Endothelial cell of umbilical vein (primary cell): Measurements from ENCODE around the gene ZMYND11. TPM values are rescaled to one million over a fixed set of nuclear protein-coding genes. Genes with fewer than 3 reads are reported as not detected.

ENCODE experiments used
- BruUV-seq: library from RNA; stranded (reverse); fragments of 400-500 nt; replicated peaks from 2 replicates; lab custom pipeline; 2021; lab: Mats Ljungman, UMichigan
- CTCF ChIA-PET: fragments of 300-600, 350-600 bp; sonication (Branson Sonifier 250); formaldehyde crosslinking; loops from one replicate; lab custom pipeline; 2021; ENCODE audit warnings: antibody characterized with exemption, inconsistent platforms; lab: Charles Lee
- POLR2A ChIA-PET: fragments of 300-600, 350-600 bp; sonication (Branson Sonifier 250); formaldehyde crosslinking; loops from one replicate; lab custom pipeline; 2021; ENCODE audit warnings: antibody characterized with exemption, inconsistent platforms; lab: Charles Lee
- DNase-seq: peaks from one replicate; pipeline ENCODE4 v3.0.0-alpha.2; 2011; ENCODE audit warnings: low read depth, low spot score
- FAIRE-seq: peaks from 2 replicates; lab custom pipeline; 2011; peaks lifted over from hg19 to GRCh38; lab: Jason Lieb, UNC
- H2AFZ ChIP-seq: 2 replicates; pipeline ENCODE4 v1.6.0; 2012; ENCODE audit warnings: low read depth, low read length, control low read depth, inconsistent platforms
- H3K27ac ChIP-seq: 2 replicates; pipeline ENCODE4 v1.5.1; 2011; ENCODE audit warnings: low read depth, mild to moderate bottlenecking, control low read depth, low read length, moderate library complexity; ENCODE audit not compliant: insufficient read depth
- H3K27me3 ChIP-seq, 2 experiments: 2 replicates each; pipeline versions ENCODE4 v1.6.0 to v1.6.1; 2011; ENCODE audit warnings: low read length in 2 of 2, mixed read lengths in 1 of 2; ENCODE audit not compliant: control insufficient read depth in 2 of 2, insufficient read depth in 2 of 2
- H3K36me3 ChIP-seq, 2 experiments: 2 replicates in 1 of 2; 3 replicates in 1 of 2; pipeline ENCODE4 v1.5.1; 2011; ENCODE audit warnings: low read length in 2 of 2, mild to moderate bottlenecking in 1 of 2, moderate library complexity in 1 of 2; ENCODE audit not compliant: control insufficient read depth in 2 of 2, insufficient read depth in 2 of 2; ENCODE audit errors: extremely low read depth in 1 of 2
- H3K4me1 ChIP-seq: 3 replicates; pipeline ENCODE4 v1.5.1; 2011; ENCODE audit warnings: mild to moderate bottlenecking, low read length; ENCODE audit not compliant: control insufficient read depth, insufficient read depth; ENCODE audit errors: extremely low read depth
- H3K4me2 ChIP-seq: 2 replicates; pipeline ENCODE4 v1.6.1; 2011; ENCODE audit warnings: low read length, control low read depth, mixed read lengths; ENCODE audit not compliant: insufficient read depth
- H3K4me3 ChIP-seq, 3 experiments: fragments of 200-600 bp in 1 of 3; sonication (generic), shearing (Covaris generic) in 1 of 3; replicated peaks in 1 of 3; 2 replicates each; pipeline ENCODE4 v1.5.1; 2011 to 2016; ENCODE audit warnings: control low read depth in 3 of 3, low read length in 3 of 3, mild to moderate bottlenecking in 2 of 3, inconsistent platforms in 1 of 3, low read depth in 1 of 3, moderate library complexity in 1 of 3; ENCODE audit not compliant: insufficient read depth in 1 of 3
- H3K79me2 ChIP-seq: 2 replicates; pipeline ENCODE4 v1.6.0; 2012; ENCODE audit warnings: low read length, inconsistent platforms; ENCODE audit not compliant: control insufficient read depth, insufficient read depth
- H3K9ac ChIP-seq: replicated peaks from 2 replicates; pipeline ENCODE3; 2011; ENCODE audit warnings: low read length, control low read depth; ENCODE audit not compliant: insufficient read depth; ENCODE audit errors: extremely low read depth
- H3K9me1 ChIP-seq: replicated peaks from 3 replicates; pipeline ENCODE4 v1.6.0; 2011; ENCODE audit warnings: mild to moderate bottlenecking, low read length; ENCODE audit not compliant: control insufficient read depth, insufficient read depth; ENCODE audit errors: extremely low read depth
- H3K9me3 ChIP-seq: replicated peaks from 2 replicates; pipeline ENCODE4 v1.5.1; 2012; ENCODE audit warnings: low read length, inconsistent platforms; ENCODE audit not compliant: control insufficient read depth, insufficient read depth
- H4K20me1 ChIP-seq: replicated peaks from 2 replicates; pipeline ENCODE3; 2011; ENCODE audit warnings: mild to moderate bottlenecking, low read length; ENCODE audit not compliant: control insufficient read depth, insufficient read depth; ENCODE audit errors: extremely low read depth
- EZH2 ChIP-seq: IDR thresholded peaks from 2 replicates; pipeline ENCODE4 v1.6.1; 2012; ENCODE audit warnings: borderline replicate concordance, low read depth, mild to moderate bottlenecking, moderate library complexity, low read length, inconsistent platforms; ENCODE audit not compliant: severe bottlenecking
- FOS ChIP-seq: IDR thresholded peaks from 2 replicates; pipeline ENCODE4 v1.6.1; 2011; ENCODE audit warnings: mild to moderate bottlenecking, low read length, moderate library complexity, borderline replicate concordance; ENCODE audit not compliant: insufficient read depth
- GATA2 ChIP-seq: IDR thresholded peaks from 2 replicates; pipeline ENCODE4 v1.7.0; 2011; ENCODE audit warnings: low read depth, mild to moderate bottlenecking, moderate library complexity, mixed read lengths, low read length; ENCODE audit not compliant: insufficient read length, insufficient read depth
- JUN ChIP-seq: IDR thresholded peaks from 2 replicates; pipeline ENCODE4 v1.6.1; 2011; ENCODE audit warnings: borderline replicate concordance, low read depth; ENCODE audit not compliant: insufficient read length, insufficient read depth
- MYC ChIP-seq: IDR thresholded peaks from one replicate; pipeline ENCODE4 v1.6.1; 2011; ENCODE audit warnings: mild to moderate bottlenecking, low read depth, low read length
- POLR2A ChIP-seq: IDR thresholded peaks from 2 replicates; pipeline ENCODE4 v1.6.1; 2012; ENCODE audit warnings: low read depth, mild to moderate bottlenecking, control low read depth, low read length
- POLR2AphosphoS5 ChIP-seq: IDR thresholded peaks from 2 replicates; pipeline ENCODE4 v1.6.1; 2012; ENCODE audit warnings: low read depth, mild to moderate bottlenecking, control low read depth, low read length, moderate library complexity; ENCODE audit not compliant: insufficient read depth
- dilution Hi-C: fragments of 300-500 bp; cut with MboI; formaldehyde crosslinking; loops from one replicate; pipeline ENCODE4 v1.15.0; 2019; ENCODE audit warnings: low sequenced_read_pairs; ENCODE audit not compliant: extremely low pct_ligation_motif_present
- intact Hi-C: fragments of 100-400 bp; cut with micrococcal nuclease; formaldehyde crosslinking; loops from one replicate; pipeline ENCODE4 v1.10.0; 2022
- polyA plus RNA-seq, 4 experiments: library from polyadenylated mRNA; depleted of rRNA in 3 of 4; stranded (reverse) in 3 of 4; unstranded in 1 of 4; fragments of >200 nt; gene quantifications; 2 replicates each; pipeline versions ENCODE4 v1.2.1 to v1.2.3, GENCODE V29; 2011 to 2012; ENCODE audit warnings: missing spikeins in 1 of 4
- total RNA-seq: library from RNA; stranded (reverse); gene quantifications from 2 replicates; pipeline ENCODE4 v1.2.3, GENCODE V29; 2021
- TF ChIP-seq, protein P1 (sequence below), 2 donors: IDR thresholded peaks; 1 replicate in 1 of 2; 2 replicates in 1 of 2; pipeline ENCODE4 v1.5.1; 2011; ENCODE audit warnings: low read length in 2 of 2, mild to moderate bottlenecking in 2 of 2, moderate library complexity in 2 of 2, control low read depth in 1 of 2, inconsistent platforms in 1 of 2, low read depth in 1 of 2; ENCODE audit not compliant: insufficient read depth in 1 of 2; ENCODE audit errors: extremely low read depth in 1 of 2
- TF ChIP-seq, protein P2 (sequence below): IDR thresholded peaks from 2 replicates; pipeline ENCODE4 v1.6.1; 2011; ENCODE audit not compliant: insufficient read depth, insufficient read length

Gene ZMYND11
- total and polyA plus RNA-seq, 2 donors (not counting 3 experiments of a cell fraction or from before 2014, with no cell fraction given) = 17.0 to 56.0 TPM

DNA sequence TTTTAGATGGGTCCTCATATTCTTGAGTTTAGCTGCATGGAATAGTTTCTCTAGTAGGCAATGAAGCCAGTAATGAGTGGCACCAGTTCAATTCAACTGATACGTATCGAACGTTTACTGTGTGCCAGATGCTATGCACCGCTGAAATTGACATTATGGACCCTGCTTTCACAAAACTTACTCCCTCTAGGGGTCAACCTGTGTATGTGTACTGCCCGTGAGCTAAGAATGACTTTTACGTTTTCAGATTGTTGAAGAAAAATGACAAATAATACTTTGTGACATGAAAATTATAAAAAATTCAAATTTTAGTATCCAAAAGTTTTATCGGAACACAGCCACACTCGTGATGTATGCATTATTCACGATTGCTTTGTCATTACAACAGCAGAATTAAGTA, 95.5 kb downstream of the ZMYND11 start:
- no TSS peak for BruUV-seq
- H3K4me3 ChIP-seq = no peak overlapping the region
- dilution Hi-C loops = no loop called here
- no peak overlapping the region for H3K4me2 ChIP-seq
- H3K27me3 ChIP-seq = no peaks in the 10 kb centered on the region
- no peaks in the 10 kb centered on the region for H3K36me3 ChIP-seq
- ChIA-PET POLR2A (no interaction called here), CTCF (interaction anchor here (0.5 to 1.9 kb wide), 14 partner anchors 9 to 126 kb away, joined by 3 to 8 read pairs (median 4); no protein-coding TSS in a partner anchor)
- peaks cover 4% of the 10 kb centered on the region for H3K4me1 ChIP-seq
- intact Hi-C loops = loop anchor here (2.0 kb wide), 1 partner anchor 52 kb away; no protein-coding TSS in a partner anchor
- no peak for TF ChIP-seq EZH2
- no peak for TF ChIP-seq POLR2AphosphoS5
- no peak for TF ChIP-seq JUN
- no peak for TF ChIP-seq GATA2
- no peak for TF ChIP-seq MYC
- TF ChIP-seq, protein P1, sequence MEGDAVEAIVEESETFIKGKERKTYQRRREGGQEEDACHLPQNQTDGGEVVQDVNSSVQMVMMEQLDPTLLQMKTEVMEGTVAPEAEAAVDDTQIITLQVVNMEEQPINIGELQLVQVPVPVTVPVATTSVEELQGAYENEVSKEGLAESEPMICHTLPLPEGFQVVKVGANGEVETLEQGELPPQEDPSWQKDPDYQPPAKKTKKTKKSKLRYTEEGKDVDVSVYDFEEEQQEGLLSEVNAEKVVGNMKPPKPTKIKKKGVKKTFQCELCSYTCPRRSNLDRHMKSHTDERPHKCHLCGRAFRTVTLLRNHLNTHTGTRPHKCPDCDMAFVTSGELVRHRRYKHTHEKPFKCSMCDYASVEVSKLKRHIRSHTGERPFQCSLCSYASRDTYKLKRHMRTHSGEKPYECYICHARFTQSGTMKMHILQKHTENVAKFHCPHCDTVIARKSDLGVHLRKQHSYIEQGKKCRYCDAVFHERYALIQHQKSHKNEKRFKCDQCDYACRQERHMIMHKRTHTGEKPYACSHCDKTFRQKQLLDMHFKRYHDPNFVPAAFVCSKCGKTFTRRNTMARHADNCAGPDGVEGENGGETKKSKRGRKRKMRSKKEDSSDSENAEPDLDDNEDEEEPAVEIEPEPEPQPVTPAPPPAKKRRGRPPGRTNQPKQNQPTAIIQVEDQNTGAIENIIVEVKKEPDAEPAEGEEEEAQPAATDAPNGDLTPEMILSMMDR (IDR thresholded peaks at IDR 0.05; ENCODE audit: extremely low read depth in 1 of 2, insufficient read depth in 1 of 2, low read depth in 1 of 2, low read length in 2 of 2) = peak; percentile 43 to 47
- TF ChIP-seq FOS = no peak
- no peak for TF ChIP-seq POLR2A
- TF ChIP-seq, protein P2, sequence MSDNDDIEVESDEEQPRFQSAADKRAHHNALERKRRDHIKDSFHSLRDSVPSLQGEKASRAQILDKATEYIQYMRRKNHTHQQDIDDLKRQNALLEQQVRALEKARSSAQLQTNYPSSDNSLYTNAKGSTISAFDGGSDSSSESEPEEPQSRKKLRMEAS = no peak
- no peaks in the 10 kb centered on the region for H3K9me3 ChIP-seq
- H3K9me1 ChIP-seq = no peaks in the 10 kb centered on the region
- no peak overlapping the region for H2AFZ ChIP-seq
- FAIRE-seq = no peak
- H3K27ac ChIP-seq = no peak overlapping the region
- DNase-seq = peak; percentile 12
- no peak overlapping the region for H3K9ac ChIP-seq
- no peaks in the 10 kb centered on the region for H3K79me2 ChIP-seq
- no peaks in the 10 kb centered on the region for H4K20me1 ChIP-seq
